ENCODE data around the gene BCL2L1. TPM values are rescaled to one million over a fixed set of nuclear protein-coding genes. Genes with fewer than 3 reads are reported as not detected.
A peak's percentile ranks its signal among the peaks of the same experiment; 100 is the strongest.

Gene BCL2L1
- total RNA-seq, 1 donor from 2014 or later: 136 TPM

- DNase-seq: no peak
- no peak overlapping the region for H3K4me3 Mint-ChIP-seq (ENCODE audit: unreplicated experiment)
- peaks cover 30% of the 10 kb centered on the region for H3K4me1 Mint-ChIP-seq (ENCODE audit: low read depth, unreplicated experiment)
- peaks cover 10% of the 10 kb centered on the region for H3K36me3 Mint-ChIP-seq (ENCODE audit: unreplicated experiment)
- TF ChIP-seq, protein P1, sequence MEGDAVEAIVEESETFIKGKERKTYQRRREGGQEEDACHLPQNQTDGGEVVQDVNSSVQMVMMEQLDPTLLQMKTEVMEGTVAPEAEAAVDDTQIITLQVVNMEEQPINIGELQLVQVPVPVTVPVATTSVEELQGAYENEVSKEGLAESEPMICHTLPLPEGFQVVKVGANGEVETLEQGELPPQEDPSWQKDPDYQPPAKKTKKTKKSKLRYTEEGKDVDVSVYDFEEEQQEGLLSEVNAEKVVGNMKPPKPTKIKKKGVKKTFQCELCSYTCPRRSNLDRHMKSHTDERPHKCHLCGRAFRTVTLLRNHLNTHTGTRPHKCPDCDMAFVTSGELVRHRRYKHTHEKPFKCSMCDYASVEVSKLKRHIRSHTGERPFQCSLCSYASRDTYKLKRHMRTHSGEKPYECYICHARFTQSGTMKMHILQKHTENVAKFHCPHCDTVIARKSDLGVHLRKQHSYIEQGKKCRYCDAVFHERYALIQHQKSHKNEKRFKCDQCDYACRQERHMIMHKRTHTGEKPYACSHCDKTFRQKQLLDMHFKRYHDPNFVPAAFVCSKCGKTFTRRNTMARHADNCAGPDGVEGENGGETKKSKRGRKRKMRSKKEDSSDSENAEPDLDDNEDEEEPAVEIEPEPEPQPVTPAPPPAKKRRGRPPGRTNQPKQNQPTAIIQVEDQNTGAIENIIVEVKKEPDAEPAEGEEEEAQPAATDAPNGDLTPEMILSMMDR (IDR thresholded peaks at IDR 0.05; ENCODE audit: partially characterized antibody, unreplicated experiment): no peak
- peak overlapping the region; percentile 67 for H3K27ac Mint-ChIP-seq (ENCODE audit: unreplicated experiment)
- peaks cover 39% of the 10 kb centered on the region for H3K27me3 Mint-ChIP-seq (ENCODE audit: unreplicated experiment)
- H3K9me3 Mint-ChIP-seq (ENCODE audit: unreplicated experiment): peaks cover 16% of the 10 kb centered on the region
Observed at GRCh38 chr20:31663524-31663837, 59.2 kb downstream of the BCL2L1 start.

DNA sequence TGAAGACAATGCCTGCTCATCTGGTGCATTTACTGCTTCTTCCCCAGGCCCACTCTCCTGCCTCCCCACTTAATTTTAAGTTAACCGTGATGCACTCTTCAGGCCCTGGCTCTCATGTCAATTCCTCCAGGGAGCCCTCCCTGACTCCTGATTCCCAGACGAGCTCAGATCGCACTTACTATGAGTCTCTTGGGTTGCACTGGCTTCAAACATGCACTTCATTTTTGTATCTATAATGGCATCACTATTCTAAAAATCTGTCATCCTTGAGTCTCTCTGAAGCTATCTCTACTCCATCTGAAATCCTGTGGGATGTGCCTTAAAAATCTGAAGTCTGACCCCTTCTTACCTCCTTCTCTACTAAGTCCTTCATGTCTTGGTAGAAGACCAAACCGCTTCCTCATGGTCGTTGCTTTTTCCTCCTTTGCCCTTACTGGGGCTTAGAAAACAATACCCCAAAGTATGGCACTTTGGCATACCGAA, 60.3 kb downstream of the BCL2L1 start:
- H3K9me3 Mint-ChIP-seq (ENCODE audit: unreplicated experiment): peaks cover 13% of the 10 kb centered on the region
- H3K27ac Mint-ChIP-seq (ENCODE audit: unreplicated experiment): peak overlapping the region; percentile 97
- H3K27me3 Mint-ChIP-seq (ENCODE audit: unreplicated experiment): peaks cover 31% of the 10 kb centered on the region
- DNase-seq: no peak
- H3K36me3 Mint-ChIP-seq (ENCODE audit: unreplicated experiment): peaks cover 10% of the 10 kb centered on the region
- TF ChIP-seq, protein P1 (IDR thresholded peaks at IDR 0.05; ENCODE audit: partially characterized antibody, unreplicated experiment): no peak
- peak overlapping the region; percentile 88 for H3K4me3 Mint-ChIP-seq (ENCODE audit: unreplicated experiment)
- H3K4me1 Mint-ChIP-seq (ENCODE audit: low read depth, unreplicated experiment): peaks cover 28% of the 10 kb centered on the region

DNA sequence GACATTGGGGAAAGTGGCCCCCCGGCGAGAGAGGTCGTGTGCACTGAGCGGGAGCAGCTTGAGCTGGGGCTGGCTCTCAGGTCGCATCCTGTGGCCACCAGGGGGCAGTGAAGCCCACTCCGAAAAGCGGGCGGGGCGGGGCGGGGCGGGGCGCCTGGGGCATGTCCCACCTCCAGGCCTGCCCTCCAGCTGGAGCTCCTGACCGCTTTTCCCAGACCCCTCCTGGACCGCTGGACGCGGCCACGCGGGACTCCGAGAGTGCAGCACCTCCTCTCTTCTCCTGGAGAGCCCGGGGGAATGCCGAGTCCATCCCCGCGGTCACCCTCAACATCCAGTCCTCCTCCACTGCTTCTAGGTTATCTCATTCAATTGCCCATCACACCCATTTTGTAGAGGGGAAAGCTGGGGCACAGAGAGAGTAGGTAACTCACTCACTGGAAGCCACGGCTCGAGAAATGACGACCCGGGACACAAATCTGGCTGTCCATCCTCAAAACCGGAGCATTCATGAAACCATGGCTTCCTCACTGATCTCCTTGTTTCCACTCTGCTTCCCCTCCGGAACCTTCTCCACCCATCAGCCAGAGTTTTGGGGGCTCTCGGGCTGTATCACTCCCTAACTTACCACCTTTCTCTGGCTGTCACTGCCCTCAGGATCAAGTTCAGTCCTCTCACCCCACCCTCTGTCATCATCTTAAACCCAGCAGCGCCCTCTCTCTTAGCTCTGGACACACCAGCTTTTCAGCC, 60.9 kb downstream of the BCL2L1 start:
- peak overlapping the region; percentile 97 for H3K27ac Mint-ChIP-seq (ENCODE audit: unreplicated experiment)
- TF ChIP-seq, protein P1 (IDR thresholded peaks at IDR 0.05; ENCODE audit: partially characterized antibody, unreplicated experiment): peak; percentile 99
- peaks cover 29% of the 10 kb centered on the region for H3K27me3 Mint-ChIP-seq (ENCODE audit: unreplicated experiment)
- H3K4me1 Mint-ChIP-seq (ENCODE audit: low read depth, unreplicated experiment): peaks cover 27% of the 10 kb centered on the region
- peak; percentile 95 for DNase-seq
- H3K36me3 Mint-ChIP-seq (ENCODE audit: unreplicated experiment): peaks cover 10% of the 10 kb centered on the region
- H3K4me3 Mint-ChIP-seq (ENCODE audit: unreplicated experiment): peak overlapping the region; percentile 88
- peaks cover 13% of the 10 kb centered on the region for H3K9me3 Mint-ChIP-seq (ENCODE audit: unreplicated experiment)

GRCh38 chr20:31654534-31654933, 68.1 kb downstream of the BCL2L1 start:
- no peak for DNase-seq
- Mint-ChIP-seq H3K9me3 (ENCODE audit: unreplicated experiment) (peaks cover 2% of the 10 kb centered on the region), H3K27ac (ENCODE audit: unreplicated experiment) (no peak overlapping the region), H3K4me1 (ENCODE audit: low read depth, unreplicated experiment) (no peaks in the 10 kb centered on the region), H3K4me3 (ENCODE audit: unreplicated experiment) (no peak overlapping the region), H3K27me3 (ENCODE audit: unreplicated experiment) (peaks cover 9% of the 10 kb centered on the region), H3K36me3 (ENCODE audit: unreplicated experiment) (no peaks in the 10 kb centered on the region)
- TF ChIP-seq, protein P1 (IDR thresholded peaks at IDR 0.05; ENCODE audit: partially characterized antibody, unreplicated experiment): no peak

- Mint-ChIP-seq H3K4me3 (ENCODE audit: unreplicated experiment) (no peak overlapping the region), H3K9me3 (ENCODE audit: unreplicated experiment) (peaks cover 3% of the 10 kb centered on the region), H3K4me1 (ENCODE audit: low read depth, unreplicated experiment) (no peaks in the 10 kb centered on the region), H3K27ac (ENCODE audit: unreplicated experiment) (no peak overlapping the region), H3K27me3 (ENCODE audit: unreplicated experiment) (peaks cover 11% of the 10 kb centered on the region), H3K36me3 (ENCODE audit: unreplicated experiment) (no peaks in the 10 kb centered on the region)
- DNase-seq: no peak
- TF ChIP-seq, protein P1 (IDR thresholded peaks at IDR 0.05; ENCODE audit: partially characterized antibody, unreplicated experiment): no peak
Observed at GRCh38 chr20:31653561-31653960, 69.1 kb downstream of the BCL2L1 start.

Measured in glutamatergic neuron (in vitro differentiated cells).